GM23338 (cell line): ENCODE results near the gene C1orf87. TPM values are rescaled to one million over a fixed set of nuclear protein-coding genes. Genes with fewer than 3 reads are reported as not detected.

ENCODE experiments used
- ATAC-seq: fragments of 200-7000 bp; cut with Tn5 transposase; 3 replicates; pipeline ENCODE4 v1.9.1; 2020
- DNase-seq: peaks from one replicate; pipeline ENCODE4 v3.0.0-alpha.2; 2015; ENCODE audit warnings: low spot score
- H2AFZ ChIP-seq: fragments of 200-600 bp; sonication (generic); 2 replicates; pipeline ENCODE4 v1.8.0; 2016; ENCODE audit warnings: antibody characterized with exemption, mild to moderate bottlenecking, moderate library complexity
- H3F3A ChIP-seq: fragments of 200-600 bp; sonication (generic); replicated peaks from 2 replicates; pipeline ENCODE4 v1.8.0; 2017; ENCODE audit warnings: antibody characterized with exemption, mixed run types, low read depth
- H3K27ac ChIP-seq: fragments of 200-600 bp; sonication (generic); 2 replicates; pipeline ENCODE4 v1.6.1; 2016; ENCODE audit warnings: low read depth
- H3K27me3 ChIP-seq: fragments of 200-600 bp; sonication (generic); 2 replicates; pipeline ENCODE4 v1.8.0; 2016; ENCODE audit warnings: mild to moderate bottlenecking, mixed run types, moderate library complexity; ENCODE audit not compliant: insufficient read depth
- H3K36me3 ChIP-seq: fragments of 200-600 bp; sonication (generic); 2 replicates; pipeline ENCODE4 v1.8.0; 2016; ENCODE audit warnings: mild to moderate bottlenecking; ENCODE audit not compliant: insufficient read depth
- H3K4me1 ChIP-seq: fragments of 200-600 bp; sonication (generic); 2 replicates; pipeline ENCODE4 v1.8.0; 2016; ENCODE audit warnings: mild to moderate bottlenecking, moderate library complexity; ENCODE audit not compliant: insufficient read depth
- H3K4me2 ChIP-seq: fragments of 200-600 bp; sonication (generic); 2 replicates; pipeline ENCODE4 v1.7.1; 2017; ENCODE audit warnings: mixed run types
- H3K4me3 ChIP-seq: fragments of 200-600 bp; sonication (generic); 2 replicates; pipeline ENCODE4 v1.6.1; 2016; ENCODE audit warnings: mixed run types
- H3K79me2 ChIP-seq: fragments of 200-600 bp; sonication (generic); replicated peaks from 2 replicates; pipeline ENCODE4 v1.8.0; 2017; ENCODE audit warnings: mild to moderate bottlenecking; ENCODE audit not compliant: insufficient read depth
- H3K9me2 ChIP-seq: fragments of 200-600 bp; sonication (generic); 2 replicates; pipeline ENCODE4 v1.8.0; 2017; ENCODE audit not compliant: insufficient read depth
- H4K20me1 ChIP-seq: fragments of 200-600 bp; sonication (generic); replicated peaks from 2 replicates; pipeline ENCODE4 v1.8.0; 2017; ENCODE audit warnings: mild to moderate bottlenecking; ENCODE audit not compliant: insufficient read depth
- H3K27ac Mint-ChIP-seq: 2 replicates; pipeline ENCODE4 v1.8.0; 2020; ENCODE audit warnings: inconsistent platforms, mild to moderate bottlenecking, moderate library complexity, mixed read lengths
- H3K27me3 Mint-ChIP-seq: 3 replicates; pipeline ENCODE4 v1.8.0; 2022; ENCODE audit warnings: low read depth, mild to moderate bottlenecking, moderate library complexity, mixed read lengths, inconsistent platforms; ENCODE audit not compliant: insufficient read depth, poor library complexity
- H3K36me3 Mint-ChIP-seq: 3 replicates; pipeline ENCODE4 v1.8.0; 2021; ENCODE audit warnings: low read depth, mild to moderate bottlenecking, inconsistent platforms, moderate library complexity, mixed read lengths
- H3K4me1 Mint-ChIP-seq: 3 replicates; pipeline ENCODE4 v1.8.0; 2020; ENCODE audit warnings: mild to moderate bottlenecking, inconsistent platforms, mixed read lengths
- H3K4me3 Mint-ChIP-seq: 3 replicates; pipeline ENCODE4 v1.8.0; 2021; ENCODE audit warnings: moderate library complexity, mild to moderate bottlenecking, inconsistent platforms, mixed read lengths
- H3K9me3 Mint-ChIP-seq: 3 replicates; pipeline ENCODE4 v1.8.0; 2020; ENCODE audit warnings: moderate library complexity, mild to moderate bottlenecking, inconsistent platforms, mixed read lengths
- CREB1 ChIP-seq: fragments of 250-450 bp; sonication (Bioruptor Pico); IDR thresholded peaks from 2 replicates; pipeline ENCODE4 v1.5.0; 2020; ENCODE audit warnings: low read depth, mild to moderate bottlenecking, moderate library complexity
- ETS1 ChIP-seq: IDR thresholded peaks from 2 replicates; pipeline ENCODE4 v1.6.1; 2016; ENCODE audit warnings: antibody characterized with exemption
- JUNB ChIP-seq: IDR thresholded peaks from one replicate; pipeline ENCODE4 v1.6.1; 2016; ENCODE audit warnings: antibody characterized with exemption; ENCODE audit not compliant: unreplicated experiment
- POLR2AphosphoS5 ChIP-seq: IDR thresholded peaks from 2 replicates; pipeline ENCODE4 v1.6.1; 2016; ENCODE audit warnings: antibody characterized with exemption, low read depth
- ZNF114 ChIP-seq: fragments of 250-450 bp; sonication (Bioruptor Pico); IDR thresholded peaks from 2 replicates; pipeline ENCODE4 v1.5.0; 2020; ENCODE audit warnings: mild to moderate bottlenecking, moderate library complexity
- ZNF331 ChIP-seq: fragments of 250-450 bp; sonication (Bioruptor Pico); IDR thresholded peaks from 2 replicates; pipeline ENCODE4 v1.5.0; 2020; ENCODE audit warnings: low read depth, mild to moderate bottlenecking, moderate library complexity
- ZNF462 ChIP-seq: fragments of 250-450 bp; sonication (Bioruptor Pico); IDR thresholded peaks from 2 replicates; pipeline ENCODE4 v1.5.0; 2020; ENCODE audit warnings: mild to moderate bottlenecking, moderate library complexity
- polyA plus RNA-seq: library from polyadenylated mRNA; unstranded; fragments of >200 nt; fragmentation: Nextera tagmentation; extraction: Ambion mirVana; gene quantifications from 2 replicates; pipeline ENCODE4 v1.2.1, GENCODE V29; 2016
- total RNA-seq: library from RNA; depleted of rRNA; stranded (reverse); fragments of >200 nt; shearing (Covaris generic); gene quantifications from 2 replicates; pipeline ENCODE4 v1.2.3, GENCODE V29; 2014
- TF ChIP-seq, protein P1 (sequence below), 2 experiments: fragments of 200-600 bp in 1 of 2; sonication (generic) in 1 of 2; conservative IDR thresholded peaks; 2 replicates each; pipeline versions ENCODE4 v1.5.1 to v1.6.1; 2016 to 2017; ENCODE audit warnings: antibody characterized with exemption in 2 of 2, low read depth in 2 of 2, mild to moderate bottlenecking in 2 of 2, moderate library complexity in 1 of 2

The C1orf87 gene
- total and polyA plus RNA-seq, 2 experiments from 2014 or later: 0.07 to 0.21 TPM

GRCh38 chr1:59978511-59978910 lies 95.1 kb downstream of the C1orf87 start (continued):
- TF ChIP-seq, protein P1, sequence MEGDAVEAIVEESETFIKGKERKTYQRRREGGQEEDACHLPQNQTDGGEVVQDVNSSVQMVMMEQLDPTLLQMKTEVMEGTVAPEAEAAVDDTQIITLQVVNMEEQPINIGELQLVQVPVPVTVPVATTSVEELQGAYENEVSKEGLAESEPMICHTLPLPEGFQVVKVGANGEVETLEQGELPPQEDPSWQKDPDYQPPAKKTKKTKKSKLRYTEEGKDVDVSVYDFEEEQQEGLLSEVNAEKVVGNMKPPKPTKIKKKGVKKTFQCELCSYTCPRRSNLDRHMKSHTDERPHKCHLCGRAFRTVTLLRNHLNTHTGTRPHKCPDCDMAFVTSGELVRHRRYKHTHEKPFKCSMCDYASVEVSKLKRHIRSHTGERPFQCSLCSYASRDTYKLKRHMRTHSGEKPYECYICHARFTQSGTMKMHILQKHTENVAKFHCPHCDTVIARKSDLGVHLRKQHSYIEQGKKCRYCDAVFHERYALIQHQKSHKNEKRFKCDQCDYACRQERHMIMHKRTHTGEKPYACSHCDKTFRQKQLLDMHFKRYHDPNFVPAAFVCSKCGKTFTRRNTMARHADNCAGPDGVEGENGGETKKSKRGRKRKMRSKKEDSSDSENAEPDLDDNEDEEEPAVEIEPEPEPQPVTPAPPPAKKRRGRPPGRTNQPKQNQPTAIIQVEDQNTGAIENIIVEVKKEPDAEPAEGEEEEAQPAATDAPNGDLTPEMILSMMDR (conservative IDR thresholded peaks at IDR 0.05; ENCODE audit: low read depth in 2 of 2): no peak

DNA sequence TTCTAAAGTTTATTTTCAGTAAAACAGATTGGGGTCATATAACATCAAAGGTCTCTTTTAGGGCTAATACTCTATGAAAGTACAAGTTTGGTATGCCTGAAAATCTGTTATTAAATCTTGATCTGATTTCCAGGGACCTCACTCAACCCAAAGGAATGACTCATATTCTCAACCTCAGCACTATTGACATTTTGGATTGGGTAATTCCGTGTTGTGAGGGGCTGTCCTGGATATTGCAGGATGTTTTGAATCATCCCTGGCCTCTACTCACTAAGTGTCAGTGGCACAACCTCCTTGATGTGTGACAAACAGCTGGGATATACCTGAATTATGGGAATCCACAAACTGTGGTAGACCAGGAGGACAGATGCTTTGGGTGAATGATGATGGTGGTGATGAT lies 95.5 kb downstream of the C1orf87 start:
- Histone ChIP-seq H3K4me3 (no peak overlapping the region), H3K36me3 (no peaks in the 10 kb centered on the region), H3K79me2 (no peaks in the 10 kb centered on the region), H3K27ac (no peak overlapping the region), H3K4me1 (no peaks in the 10 kb centered on the region), H3K27me3 (peaks cover 3% of the 10 kb centered on the region; the same call in 1 of the 2 replicates), H3K4me2 (no peak overlapping the region), H4K20me1 (no peaks in the 10 kb centered on the region), H3F3A (no peaks in the 10 kb centered on the region), H2AFZ (no peak overlapping the region), H3K9me2 (no peaks in the 10 kb centered on the region)
- Mint-ChIP-seq H3K27me3 (no peaks in the 10 kb centered on the region), H3K4me1 (no peaks in the 10 kb centered on the region), H3K36me3 (no peaks in the 10 kb centered on the region), H3K27ac (no peak overlapping the region), H3K4me3 (no peak overlapping the region), H3K9me3 (no peaks in the 10 kb centered on the region)
- DNase-seq (no peak), ATAC-seq (no peak)
- TF ChIP-seq ZNF114 (CRISPR knock-in tag) (no peak), ETS1 (no peak), POLR2AphosphoS5 (no peak), ZNF331 (CRISPR knock-in tag) (no peak), CREB1 (CRISPR knock-in tag) (no peak), ZNF462 (CRISPR knock-in tag) (no peak), JUNB (no peak)
